NCI-H526 (cell line): ENCODE results near the gene TAF3.
"Not testable (repeated sequence)": the region's sequence is repeated elsewhere in the genome, so short reads cannot be mapped to it uniquely, and the experiment has no call there.

ENCODE experiments used
- DNase-seq, 2 experiments: peaks; one replicate each; lab custom pipeline; 2025; lab: John Stamatoyannopoulos, UW

TAF3 gene

DNA sequence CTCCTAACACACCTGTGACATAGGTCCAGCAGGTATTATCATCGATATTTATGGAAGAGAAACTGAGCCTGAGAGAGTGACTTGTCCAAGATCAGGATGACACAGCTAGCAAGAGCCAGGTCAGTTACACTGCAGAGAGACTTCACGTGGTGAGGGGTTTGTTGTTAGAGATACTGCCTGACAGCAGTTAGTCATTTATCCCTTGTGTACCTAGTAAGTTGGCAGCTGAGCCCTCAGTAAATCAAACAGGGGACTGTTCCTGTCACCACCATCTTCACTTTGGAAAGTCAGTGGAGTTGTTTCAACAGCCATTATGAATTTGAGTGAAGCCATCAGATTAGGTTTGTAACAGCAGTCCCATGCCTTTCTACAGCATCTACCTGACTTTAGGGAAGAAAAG lies 148.7 kb downstream of the TAF3 start:
- DNase-seq: no peak

DNA sequence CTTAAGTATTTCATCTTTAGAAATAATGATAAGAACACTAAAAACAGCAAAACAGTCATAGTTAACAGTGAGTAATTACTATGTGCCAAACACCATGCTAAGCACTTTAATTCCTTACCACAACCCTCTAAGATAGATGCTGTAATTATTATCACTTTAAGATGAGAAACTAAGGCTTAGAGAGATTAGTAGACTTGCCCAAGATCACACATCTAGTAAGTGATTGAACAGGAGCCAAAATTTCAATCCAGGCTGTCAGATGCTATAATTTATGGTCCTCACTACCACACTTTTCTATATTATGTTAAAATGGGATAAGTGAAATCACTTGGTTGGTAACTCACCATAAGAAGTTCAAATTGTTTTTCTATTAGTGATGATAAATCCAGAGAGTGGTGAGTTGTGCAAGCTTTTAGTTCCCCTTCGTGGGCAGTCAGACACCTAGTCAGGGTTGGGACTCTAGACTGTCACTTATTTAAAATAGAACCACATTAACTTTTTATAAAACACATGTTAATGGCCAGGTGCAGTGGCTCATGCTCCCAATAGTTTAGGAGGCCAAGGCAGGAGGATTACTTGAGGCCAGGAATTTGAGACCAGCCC lies 150.3 kb downstream of the TAF3 start:
- no peak for DNase-seq

DNA sequence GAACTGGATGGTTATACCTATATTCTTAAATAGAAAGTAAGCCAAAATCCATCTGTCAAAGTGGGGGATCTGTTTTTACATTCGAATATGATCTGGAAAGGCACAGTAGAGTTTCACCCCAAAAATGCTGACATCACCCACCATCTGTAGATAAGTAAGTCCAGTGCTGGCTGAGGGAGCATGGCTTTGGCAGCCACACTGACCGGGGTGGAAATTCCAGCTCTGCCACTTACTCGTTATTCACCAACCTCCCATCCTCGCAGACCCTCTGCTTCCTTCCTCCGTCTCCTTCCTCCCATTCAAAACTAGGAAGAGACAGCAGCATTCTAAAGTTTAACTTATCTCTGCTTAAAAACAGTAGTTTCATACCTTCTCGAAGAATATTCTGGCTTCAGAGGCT lies 151.3 kb downstream of the TAF3 start:
- no peak for DNase-seq

DNA sequence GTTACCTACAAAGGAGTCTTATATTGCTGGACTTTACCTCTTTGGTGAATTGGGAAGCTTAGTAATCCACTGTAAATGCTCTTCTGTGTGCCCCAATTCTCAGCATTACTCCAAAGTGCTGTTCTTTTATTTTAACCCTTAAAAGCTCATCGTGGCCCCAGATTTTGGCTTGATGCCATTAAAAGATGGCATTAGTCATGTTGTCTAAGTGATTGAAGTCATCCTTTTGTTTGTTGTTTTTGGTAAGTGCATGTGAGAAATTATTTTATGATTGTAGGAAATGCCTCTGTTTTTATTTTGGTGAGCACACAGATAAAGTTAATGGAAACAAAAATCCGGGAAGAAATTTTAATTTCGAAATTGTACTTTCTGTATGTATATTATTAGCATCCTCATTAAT lies 153.6 kb downstream of the TAF3 start:
- DNase-seq: no peak

DNA sequence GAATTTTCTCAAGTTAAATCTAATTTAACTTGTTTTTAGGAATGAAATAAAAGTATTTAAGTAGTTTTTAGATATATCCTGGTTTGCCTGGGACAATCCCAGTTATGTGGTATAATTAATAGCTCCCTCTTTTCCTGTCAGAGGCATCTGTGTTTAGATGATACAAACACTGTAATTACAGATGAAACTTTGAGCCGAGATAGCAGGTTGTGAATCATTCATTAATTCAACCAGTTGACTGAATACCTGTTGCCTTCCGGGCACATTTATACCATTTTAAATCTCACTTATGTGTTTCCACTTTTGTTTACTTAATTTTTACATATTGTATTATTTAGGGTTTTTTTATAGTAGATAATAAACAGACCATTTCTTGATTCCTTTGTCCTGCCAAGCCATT lies 154.1 kb downstream of the TAF3 start:
- no peak for DNase-seq

DNA sequence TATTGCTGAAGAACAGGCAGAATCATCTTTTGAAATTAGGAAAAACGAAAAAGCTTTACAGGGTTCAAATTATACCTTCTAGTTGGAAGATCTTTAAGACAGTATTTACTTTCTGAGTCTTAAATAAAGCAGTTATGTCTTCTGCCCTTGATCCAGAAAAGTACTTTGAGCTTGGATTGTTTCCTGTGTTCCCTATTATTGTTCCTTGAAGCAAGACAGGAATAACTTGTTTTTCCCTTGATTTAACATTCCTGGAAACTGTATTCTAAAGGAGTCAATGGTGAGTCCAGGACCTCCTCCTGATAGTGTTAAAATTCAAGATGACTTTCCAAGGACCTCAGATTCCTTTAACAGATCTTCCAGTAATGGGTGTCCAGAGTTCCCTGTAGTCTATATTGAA lies 161.9 kb downstream of the TAF3 start:
- DNase-seq: no peak

DNA sequence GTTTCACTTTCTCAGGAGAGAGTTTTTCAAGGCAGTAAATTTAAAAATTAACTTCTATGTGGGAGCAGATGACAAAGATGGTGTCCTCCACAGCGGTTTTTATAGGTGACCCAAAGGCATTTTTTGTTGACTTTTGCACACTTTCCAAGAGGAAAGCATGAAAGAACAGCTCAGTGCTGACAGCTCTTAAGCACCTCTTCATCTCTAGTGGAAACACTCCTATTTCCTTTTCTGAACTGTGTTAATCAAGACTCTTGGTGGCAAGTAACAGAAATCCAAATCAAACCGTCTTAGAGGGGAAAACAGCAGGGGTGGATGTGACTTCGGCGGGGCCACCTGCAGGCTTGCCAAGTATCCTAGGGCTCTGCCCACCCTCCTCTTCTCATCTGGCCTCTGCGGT lies 164.4 kb downstream of the TAF3 start:
- no peak for DNase-seq

DNA sequence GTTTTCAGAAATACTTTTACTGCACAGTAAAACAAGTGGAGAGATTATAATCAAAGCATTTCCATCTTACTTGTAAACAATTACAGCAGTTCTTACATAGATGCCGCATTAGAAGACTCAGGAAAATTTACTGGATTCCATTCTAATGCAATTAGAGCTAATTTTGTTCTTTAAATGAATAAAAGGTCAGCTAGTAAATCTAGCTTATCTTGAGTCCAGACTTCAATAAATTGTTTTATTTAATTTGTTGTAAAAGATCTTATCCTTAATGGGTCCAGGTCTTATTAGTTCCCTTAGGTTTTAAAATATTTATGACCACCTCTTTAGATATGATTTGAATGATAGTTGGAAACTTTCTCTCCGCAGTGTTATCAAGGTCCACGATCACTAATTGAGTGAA lies 166.0 kb downstream of the TAF3 start:
- DNase-seq: no peak

DNA sequence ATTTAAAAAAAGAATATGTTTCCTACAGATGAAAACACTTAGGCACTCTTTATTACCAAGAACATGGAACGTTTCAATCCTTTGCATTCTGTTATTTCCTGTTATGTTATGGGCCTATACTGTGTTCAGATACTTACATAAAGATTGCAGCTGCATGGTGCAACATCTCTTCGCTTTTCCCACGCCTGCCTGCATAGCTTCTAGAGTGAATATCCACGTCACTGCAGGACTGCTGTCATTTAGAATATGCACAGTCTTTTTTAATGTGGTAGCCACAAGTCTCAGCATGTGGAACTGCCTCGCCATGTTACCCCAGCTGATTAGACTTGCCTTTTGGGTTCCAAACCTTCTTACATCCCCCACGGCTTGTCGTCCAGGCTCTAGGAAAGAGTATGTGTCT lies 166.6 kb downstream of the TAF3 start:
- no peak for DNase-seq

DNA sequence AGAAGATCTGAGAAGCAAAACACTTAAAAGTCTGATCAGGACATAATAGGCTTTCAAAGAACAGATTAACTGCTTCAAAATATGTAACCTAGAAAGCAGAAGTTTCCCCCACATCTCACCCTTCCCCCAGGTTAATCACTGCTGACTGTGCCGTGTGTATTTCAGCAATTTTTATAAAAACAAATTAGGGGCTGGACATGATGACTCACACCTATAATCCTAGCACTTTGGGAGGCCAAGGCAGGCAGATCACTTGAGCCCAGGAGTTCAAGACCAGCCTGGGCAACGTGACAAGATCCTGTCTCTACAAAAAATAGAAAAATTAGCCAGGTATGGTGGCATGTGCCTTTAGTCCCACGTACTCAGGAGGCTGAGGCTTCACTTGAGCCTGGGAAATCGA lies 168.5 kb downstream of the TAF3 start:
- DNase-seq: no peak

DNA sequence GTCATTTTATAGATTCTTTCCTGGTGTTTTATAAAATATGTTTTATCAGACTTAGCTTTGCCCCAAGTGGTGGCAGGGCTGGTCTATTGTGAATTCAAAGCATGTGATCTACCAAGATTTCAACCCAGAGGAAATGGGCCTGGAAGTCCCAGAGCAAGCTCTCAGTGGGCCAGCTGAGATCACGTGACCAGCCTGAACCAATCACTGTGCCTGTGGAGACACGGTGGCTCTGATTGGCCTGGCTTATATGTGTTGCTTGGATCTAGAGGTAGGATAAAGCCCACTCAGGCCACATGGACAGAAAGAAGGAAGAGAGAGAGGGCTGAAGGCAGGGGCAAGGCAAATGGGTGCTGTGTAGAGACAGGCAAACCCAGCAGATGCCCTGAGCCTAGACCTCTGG lies 170.7 kb downstream of the TAF3 start:
- DNase-seq: no peak

DNA sequence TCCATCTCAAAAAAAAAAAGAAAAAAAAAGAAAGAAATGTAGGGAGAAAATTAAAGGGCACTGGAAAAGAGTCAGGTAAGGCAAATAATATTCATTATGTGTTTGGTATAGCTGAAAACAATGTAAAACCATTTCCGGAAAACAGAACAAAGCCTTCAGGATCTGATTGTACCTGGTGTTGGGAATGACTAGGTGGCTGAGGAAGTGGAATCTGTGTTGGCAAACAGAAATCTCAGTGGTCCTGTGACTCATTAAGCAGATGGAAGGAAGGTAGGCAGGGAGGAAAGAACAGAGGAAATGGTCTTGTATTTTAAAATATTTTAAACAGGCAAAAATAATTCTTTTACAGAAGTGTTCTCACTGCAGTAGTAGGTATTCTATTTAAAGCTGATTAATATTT lies 180.5 kb downstream of the TAF3 start:
- no peak for DNase-seq

DNA sequence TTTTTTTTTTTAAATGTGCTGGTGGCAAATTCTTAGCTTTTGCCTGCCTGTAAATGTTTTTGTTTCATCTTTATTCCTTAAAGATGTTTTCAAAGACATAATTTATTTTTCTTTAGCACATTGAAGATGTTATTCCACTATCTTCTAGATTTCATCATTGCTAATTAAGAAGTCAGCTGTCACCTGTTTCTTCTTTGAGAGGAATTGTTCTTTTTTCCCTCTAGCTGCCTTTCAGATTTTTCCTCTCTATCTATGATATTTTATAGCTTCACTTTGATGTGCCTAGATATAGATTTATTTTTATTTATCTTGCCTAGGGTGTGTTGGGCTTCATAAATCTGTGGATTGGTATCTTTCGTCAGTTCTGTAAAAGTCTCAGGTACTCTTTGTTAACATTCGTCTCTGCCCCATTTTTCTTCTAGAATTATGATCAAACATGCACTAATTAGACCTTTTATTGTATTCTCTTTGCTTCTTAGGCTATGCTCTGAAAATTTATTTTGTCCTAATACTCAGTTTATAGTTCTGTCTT lies 186.2 kb downstream of the TAF3 start:
- DNase-seq: no peak

DNA sequence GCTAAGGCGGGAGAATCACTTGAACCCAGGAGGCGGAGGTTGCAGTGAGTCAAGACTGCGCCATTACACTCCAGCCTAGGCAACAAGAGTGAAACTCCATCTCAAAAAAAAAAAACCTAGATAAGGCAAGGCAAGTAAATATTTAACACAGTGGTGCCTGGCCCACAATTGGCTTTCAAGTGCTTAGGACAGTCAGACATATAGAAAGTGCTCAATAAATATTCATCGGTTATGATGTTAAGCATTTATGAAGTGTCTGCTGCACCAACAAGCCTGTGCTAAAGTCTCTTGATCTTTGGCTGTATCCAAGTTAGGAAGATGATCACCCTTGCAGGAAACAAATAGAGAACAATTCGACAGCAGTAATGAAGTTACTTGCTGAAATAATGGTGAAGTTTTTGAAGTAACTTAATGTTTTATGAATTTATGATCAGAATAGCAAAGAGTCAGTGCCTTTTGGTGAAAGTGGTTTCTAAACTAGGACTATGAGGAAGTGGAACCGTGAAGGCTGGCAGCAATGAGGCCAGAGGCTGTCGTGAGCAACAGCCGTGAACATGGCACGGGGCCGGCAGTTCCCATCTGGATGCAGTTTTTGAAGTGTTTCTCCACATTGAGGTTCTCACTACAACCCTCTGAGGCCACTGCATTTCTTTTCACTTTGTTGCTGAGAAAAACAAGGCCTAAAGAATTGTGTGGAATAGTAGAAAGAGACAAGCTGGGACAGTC lies 188.1 kb downstream of the TAF3 start:
- DNase-seq: no peak

DNA sequence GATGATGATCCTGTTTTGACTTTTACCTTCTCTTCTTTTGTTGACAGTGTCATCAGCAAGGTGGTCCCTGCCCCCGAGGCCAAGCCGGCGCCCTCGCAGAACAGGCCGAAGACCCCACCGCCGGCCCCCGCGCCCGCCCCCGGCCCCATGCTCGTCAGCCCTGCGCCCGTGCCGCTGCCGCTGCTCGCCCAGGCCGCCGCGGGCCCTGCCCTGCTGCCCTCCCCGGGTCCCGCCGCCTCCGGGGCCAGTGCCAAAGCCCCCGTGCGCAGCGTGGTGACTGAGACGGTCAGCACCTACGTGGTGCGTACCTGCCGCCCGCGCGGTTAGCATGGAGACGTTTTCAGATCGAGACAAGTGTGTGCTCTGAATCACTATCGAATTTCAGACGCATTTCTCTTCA lies 190.7 kb downstream of the TAF3 start:
- no peak for DNase-seq

DNA sequence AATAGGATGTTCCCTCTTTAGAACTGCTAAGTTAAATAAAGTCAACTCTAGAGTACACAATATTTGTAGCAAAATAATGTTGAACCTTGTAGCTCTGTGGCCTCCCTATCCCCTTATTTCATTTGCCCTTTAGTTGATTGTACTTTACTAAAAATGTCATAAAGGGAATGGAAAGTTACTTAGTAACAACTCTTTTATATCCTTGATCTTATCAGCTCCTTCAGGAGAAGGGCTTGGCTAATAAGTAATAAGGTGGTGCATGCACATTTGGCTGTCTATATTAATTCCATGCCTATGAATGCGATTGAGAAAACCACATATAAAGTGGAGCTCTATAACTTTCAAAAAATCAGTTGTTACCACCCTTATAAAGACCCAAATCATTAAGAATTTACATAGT lies 194.7 kb downstream of the TAF3 start:
- no peak for DNase-seq

DNA sequence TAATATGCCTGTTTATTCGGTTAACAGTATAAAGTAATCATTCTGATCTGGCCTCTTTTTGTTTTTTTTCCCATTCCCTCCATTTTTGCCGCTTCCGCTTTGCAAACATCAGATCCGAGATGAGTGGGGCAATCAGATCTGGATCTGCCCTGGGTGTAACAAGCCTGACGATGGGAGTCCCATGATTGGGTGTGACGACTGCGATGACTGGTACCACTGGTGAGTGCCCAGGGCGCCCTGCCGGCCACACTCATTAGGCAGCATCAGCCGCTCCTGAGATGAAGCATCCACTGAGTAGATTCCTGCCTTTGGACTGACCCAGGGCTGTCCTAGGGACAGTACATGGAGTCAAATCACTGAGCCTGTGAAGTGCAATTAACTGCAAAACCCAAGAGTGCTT lies 195.3 kb downstream of the TAF3 start:
- no peak for DNase-seq

DNA sequence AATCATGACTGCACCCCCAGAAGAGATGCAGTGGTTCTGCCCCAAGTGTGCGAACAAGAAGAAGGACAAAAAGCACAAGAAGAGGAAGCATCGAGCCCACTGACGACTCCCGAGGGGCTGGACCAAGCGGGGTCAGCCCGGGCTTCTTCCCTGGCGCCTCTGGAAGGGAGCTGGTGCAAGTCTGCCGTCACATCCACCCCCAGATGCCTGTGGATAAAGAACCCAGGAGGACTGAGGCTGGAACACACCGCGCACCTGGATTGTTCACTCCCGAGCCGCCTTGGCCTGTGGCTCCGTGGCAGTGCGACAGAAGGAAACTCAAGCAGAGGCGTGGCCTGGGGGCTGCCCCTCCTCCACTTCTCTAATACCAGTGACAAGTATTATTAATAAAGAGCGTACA lies 196.3 kb downstream of the TAF3 start:
- no peak for DNase-seq

DNA sequence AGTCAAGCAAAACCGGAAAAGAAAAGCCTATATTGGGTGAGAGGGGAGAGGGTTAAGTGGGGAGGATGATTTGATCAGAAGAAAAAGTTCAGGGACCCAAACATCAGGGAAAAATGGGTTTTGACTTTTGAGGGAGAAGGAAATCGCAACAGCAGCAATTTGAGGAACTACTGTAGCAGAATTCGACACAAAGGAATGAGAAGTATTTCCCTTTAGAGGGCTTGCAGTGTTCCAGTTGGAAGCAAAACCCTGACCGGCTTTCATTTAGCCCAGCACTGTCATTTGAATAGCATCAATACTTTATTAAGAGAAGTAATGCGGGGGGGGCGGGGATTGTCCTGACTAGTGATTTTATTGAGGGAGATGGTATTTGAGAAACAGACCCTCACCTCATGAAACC lies 199.0 kb downstream of the TAF3 start:
- no peak for DNase-seq

DNA sequence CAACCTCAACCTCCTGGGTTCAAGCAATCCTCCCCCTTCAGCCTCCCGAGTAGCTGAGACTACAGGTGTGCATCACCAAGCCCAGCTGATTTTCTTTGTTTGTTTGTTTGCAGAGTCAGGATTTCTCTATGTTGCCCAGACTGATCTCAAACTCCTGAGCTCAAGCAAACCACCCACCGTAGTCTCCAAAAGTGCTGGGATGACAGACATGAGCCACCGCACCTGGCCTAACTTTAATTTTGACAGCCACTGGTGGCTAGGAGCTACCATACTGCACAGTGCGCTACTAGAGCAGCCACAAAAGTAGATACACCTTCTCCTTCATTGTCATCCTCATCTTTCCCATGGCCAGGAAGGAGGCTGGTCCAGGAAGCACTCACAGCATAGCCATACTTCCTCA lies 205.0 kb downstream of the TAF3 start:
- DNase-seq: no peak

DNA sequence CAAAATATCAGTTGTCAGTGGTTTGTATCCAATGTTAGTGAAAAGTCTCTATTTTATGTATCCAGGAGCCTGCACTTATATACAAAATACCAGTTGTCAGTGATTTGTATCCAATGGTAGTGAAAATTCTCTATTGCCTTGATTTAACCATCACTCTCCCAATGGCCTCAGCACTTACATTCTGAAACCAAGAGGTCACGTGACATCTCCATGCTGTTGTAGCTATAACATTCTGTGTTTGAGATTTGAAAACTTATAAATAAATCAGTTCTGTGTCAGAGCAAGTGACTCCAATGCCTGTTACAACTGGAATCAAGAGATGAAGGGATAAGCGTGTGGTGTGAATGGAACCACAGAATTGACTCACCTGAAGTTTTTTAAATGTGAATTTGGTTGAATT lies 205.5 kb downstream of the TAF3 start:
- DNase-seq: no peak

DNA sequence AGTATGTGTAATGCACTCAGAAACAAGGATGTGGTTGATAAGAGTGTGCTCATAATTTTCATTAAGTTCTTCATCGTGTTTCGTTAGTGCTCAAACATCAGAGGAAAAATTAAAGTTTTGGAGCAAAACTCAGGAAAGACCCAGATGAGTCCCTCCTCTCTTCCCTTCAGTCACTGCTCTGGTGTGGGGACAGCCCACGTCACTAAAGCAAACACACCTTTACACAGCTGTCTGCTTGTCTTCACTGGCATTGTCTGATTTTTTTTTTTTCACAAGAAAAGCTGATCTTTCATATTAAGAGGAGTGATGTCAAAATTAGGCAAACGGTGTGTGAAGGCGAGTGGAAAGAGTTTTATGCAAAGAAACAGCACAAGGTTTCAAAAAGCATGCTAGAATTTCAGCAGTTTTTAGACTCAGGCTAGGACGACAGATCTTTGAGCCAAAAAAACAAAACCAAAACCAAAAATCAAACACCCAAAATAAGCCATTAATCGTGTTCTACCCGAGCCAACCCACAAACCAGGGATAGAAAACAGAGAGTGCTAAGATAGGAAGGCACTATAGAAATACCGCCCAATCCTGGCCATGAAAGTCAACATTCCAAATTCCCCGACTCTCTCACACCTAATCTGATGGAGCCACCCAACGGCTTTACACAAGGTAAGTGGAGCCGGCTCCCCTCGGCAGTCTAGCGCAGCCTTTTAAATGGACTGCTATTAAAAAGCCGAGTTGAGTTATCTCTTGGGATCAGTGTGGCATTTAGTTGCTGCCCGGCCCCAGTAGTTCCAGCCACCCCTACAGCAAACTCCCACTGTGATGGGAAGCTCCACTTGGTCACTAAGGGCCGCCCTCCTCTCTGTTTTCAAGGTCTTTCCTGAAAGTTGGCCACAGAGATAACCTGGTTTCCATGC lies 208.3 kb downstream of the TAF3 start:
- DNase-seq: no peak

DNA sequence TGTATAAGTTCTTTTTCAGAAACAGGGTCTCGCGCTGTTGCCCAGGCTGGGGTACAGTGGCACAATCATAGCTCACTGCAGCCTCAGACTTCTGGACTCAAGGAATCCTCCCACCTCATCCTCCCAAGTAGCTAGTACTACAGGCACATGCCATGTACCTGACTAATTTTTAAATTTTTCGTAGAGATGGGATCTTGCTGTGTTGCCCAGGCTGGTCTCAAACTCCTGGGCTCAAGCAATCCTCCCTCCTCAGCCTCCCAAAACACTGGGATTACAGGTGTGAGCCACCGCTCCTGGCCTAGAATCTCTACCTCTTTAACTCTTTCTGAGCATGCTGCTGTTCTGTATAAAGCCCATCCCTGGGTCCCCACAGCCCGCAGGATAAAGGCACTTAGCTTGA lies 212.9 kb downstream of the TAF3 start:
- not testable (repeated sequence) for DNase-seq
